Testis (tissue), 2 donors: ENCODE data around the gene KIF16B.

Experiments
- POLR2A ChIP-seq: fragments of 450-650 bp; IDR thresholded peaks from one replicate; pipeline ENCODE4 v1.6.1; 2017; ENCODE audit warnings: antibody characterized with exemption, mild to moderate bottlenecking, moderate library complexity
- TF ChIP-seq, protein P1 (sequence below), 3 experiments: fragments of 450-650 bp in 2 of 3; fragments of 200-600 bp in 1 of 3; sonication (generic) in 1 of 3; IDR thresholded peaks; one replicate each; pipeline ENCODE4 v1.5.1; 2016 to 2019; ENCODE audit warnings: antibody characterized with exemption in 3 of 3, mild to moderate bottlenecking in 2 of 3, moderate library complexity in 1 of 3

DNA sequence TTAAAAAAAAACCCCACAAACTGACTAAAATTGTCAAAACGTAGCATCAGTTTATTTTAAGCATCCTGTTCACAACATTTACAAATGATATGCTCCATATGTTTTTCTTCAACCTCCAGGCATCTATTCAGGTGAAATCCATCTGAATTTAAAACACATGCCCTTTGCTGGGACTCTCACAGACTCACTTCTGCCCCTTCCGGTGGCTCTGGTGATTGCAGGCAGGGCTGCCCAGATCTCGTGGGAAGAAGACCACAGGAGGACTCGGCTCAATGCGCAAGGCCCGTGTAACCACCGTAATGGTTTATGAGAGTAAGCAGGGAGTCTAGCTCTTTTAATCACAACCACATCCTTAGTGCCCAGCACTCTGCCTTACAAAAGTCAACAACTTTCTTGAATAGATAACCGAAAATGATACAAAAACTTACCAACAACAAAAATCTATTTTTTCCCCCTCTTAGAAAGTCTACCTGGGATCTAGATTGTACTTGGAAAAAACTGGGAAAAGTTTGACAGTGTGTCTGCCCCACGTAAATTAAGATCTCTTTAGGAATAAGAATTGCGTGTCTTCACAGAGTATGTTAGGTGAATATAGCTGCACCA, 139.1 kb downstream of the KIF16B start:
- TF ChIP-seq, protein P1, sequence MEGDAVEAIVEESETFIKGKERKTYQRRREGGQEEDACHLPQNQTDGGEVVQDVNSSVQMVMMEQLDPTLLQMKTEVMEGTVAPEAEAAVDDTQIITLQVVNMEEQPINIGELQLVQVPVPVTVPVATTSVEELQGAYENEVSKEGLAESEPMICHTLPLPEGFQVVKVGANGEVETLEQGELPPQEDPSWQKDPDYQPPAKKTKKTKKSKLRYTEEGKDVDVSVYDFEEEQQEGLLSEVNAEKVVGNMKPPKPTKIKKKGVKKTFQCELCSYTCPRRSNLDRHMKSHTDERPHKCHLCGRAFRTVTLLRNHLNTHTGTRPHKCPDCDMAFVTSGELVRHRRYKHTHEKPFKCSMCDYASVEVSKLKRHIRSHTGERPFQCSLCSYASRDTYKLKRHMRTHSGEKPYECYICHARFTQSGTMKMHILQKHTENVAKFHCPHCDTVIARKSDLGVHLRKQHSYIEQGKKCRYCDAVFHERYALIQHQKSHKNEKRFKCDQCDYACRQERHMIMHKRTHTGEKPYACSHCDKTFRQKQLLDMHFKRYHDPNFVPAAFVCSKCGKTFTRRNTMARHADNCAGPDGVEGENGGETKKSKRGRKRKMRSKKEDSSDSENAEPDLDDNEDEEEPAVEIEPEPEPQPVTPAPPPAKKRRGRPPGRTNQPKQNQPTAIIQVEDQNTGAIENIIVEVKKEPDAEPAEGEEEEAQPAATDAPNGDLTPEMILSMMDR (IDR thresholded peaks at IDR 0.05): peak in 2 of 3 experiments; percentile 32 to 48
- TF ChIP-seq POLR2A: no peak
